ENCODE results near the gene GALNT13.

The GALNT13 gene

GRCh38 chr2:154452906-154453493 is 581.3 kb downstream of the GALNT13 start:
- peak; percentile 47 for TF ChIP-seq CTCF (IDR thresholded peaks at IDR 0.05; ENCODE audit: insufficient read depth, missing control alignments)
- peak; percentile 71 for FAIRE-seq
- DNase-seq (ENCODE audit: insufficient read length, low spot score): no peak

DNA sequence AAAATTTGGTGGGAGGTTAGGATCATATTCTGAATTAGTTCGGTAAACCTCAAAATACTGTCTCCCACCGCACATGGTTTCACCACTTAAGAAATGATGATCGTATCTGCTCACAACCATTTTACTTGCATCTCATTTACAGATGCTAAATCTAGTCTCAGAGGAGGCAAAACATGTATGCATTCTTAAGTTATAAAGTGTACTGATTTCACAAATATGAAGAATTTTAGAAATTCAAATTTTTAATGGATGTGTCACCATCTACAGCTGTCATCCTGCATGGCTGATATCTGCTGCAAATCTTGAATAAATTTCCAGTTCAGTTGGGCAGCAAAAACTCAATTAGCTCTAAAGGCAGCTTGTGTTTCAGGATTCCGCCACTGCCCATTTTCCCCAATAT is 583.4 kb downstream of the GALNT13 start:
- DNase-seq (ENCODE audit: insufficient read length, low spot score): no peak
- no peak for TF ChIP-seq CTCF (IDR thresholded peaks at IDR 0.05; ENCODE audit: insufficient read depth, missing control alignments)
- no peak for FAIRE-seq

- no peak for DNase-seq (ENCODE audit: insufficient read length, low spot score)
- no peak for FAIRE-seq
- TF ChIP-seq CTCF (IDR thresholded peaks at IDR 0.05; ENCODE audit: insufficient read depth, missing control alignments): no peak
Observed at GRCh38 chr2:154455866-154456265, 584.1 kb downstream of the GALNT13 start.

DNA sequence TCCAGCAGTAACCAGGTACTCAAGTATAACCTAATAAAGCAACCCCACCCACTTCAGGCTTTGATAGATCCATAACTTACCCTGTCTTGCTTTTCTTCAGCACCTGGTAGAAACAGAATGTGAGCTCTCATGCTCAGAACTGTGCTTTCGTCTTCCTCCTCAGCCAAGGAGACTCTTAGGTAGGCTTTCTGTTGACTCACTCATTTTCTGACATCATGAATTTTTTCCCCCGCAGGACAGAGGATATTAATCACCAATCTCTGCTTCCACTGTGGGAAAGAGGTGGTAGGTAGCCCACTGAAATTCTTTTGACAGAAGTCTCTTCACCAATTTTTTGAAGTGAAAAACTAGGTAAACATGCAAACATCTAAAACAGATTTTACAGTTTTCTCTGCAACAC is 585.6 kb downstream of the GALNT13 start:
- no peak for TF ChIP-seq CTCF (IDR thresholded peaks at IDR 0.05; ENCODE audit: insufficient read depth, missing control alignments)
- FAIRE-seq (no peak), DNase-seq (ENCODE audit: insufficient read length, low spot score) (no peak)

- TF ChIP-seq CTCF (IDR thresholded peaks at IDR 0.05; ENCODE audit: insufficient read depth, missing control alignments): no peak
- no peak for DNase-seq (ENCODE audit: insufficient read length, low spot score)
- no peak for FAIRE-seq
Observed at GRCh38 chr2:154459286-154459685, 587.6 kb downstream of the GALNT13 start.

DNA sequence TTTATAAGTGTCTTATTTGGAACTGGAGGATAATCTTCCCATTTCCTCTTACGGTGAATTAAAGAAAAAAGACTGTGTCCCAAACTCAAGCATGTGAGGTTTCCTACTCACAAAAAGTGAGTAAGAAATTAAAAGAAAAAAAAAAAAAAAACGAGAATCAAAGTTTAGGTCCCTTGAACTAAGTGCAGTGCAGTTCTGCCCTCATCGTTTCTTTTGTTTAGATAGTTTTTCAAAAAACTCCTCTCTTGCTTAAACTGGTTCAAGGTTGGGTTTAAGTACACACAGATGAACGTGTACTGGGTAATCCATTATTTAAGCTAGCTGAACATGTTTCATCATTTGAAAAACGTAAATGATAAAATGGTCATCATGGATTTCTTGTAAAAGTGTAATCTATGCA is 590.9 kb downstream of the GALNT13 start:
- no peak for FAIRE-seq

More for the DNA sequence above, 590.9 kb downstream of the GALNT13 start:
- no peak for TF ChIP-seq CTCF (IDR thresholded peaks at IDR 0.05; ENCODE audit: insufficient read depth, missing control alignments)
- no peak for DNase-seq (ENCODE audit: insufficient read length, low spot score)
